ENCODE data around the gene CLEC2L. TPM values are rescaled to one million over a fixed set of nuclear protein-coding genes. Genes with fewer than 3 reads are reported as not detected.

The CLEC2L gene
- total RNA-seq, 1 experiment from 2014 or later: not detected

GRCh38 chr7:139542308-139543151, 19.0 kb downstream of the CLEC2L start:
- peak; percentile 28; the same call in 1 of the 2 replicates for ATAC-seq
- Histone ChIP-seq H3K79me2 (ENCODE audit: insufficient read depth, low read length) (no peaks in the 10 kb centered on the region), H3K27me3 (ENCODE audit: insufficient read depth, low read length) (no peaks in the 10 kb centered on the region), H3K9me2 (ENCODE audit: insufficient read depth) (no peaks in the 10 kb centered on the region), H3K4me2 (ENCODE audit: low read length) (no peak overlapping the region), H3K36me3 (ENCODE audit: control insufficient read depth in 1 of 2, insufficient read depth in 2 of 2, low read length in 2 of 2) (no peaks in the 10 kb centered on the region), H3K9me3 (ENCODE audit: control insufficient read depth in 1 of 2, insufficient read depth in 1 of 2, low read depth in 1 of 2, low read length in 2 of 2) (no peaks in the 10 kb centered on the region), H3K4me3 (replicated peaks in 1 of 2; ENCODE audit: low read depth in 1 of 2, low read length in 2 of 2) (no peak overlapping the region), H3K27ac (ENCODE audit: low read depth, low read length) (no peak overlapping the region), H2AFZ (ENCODE audit: low read depth, low read length, poor library complexity, severe bottlenecking) (no peak overlapping the region), H3K9ac (ENCODE audit: low read length) (no peak overlapping the region), H3K4me1 (ENCODE audit: control insufficient read depth in 1 of 2, insufficient read depth in 2 of 2, low read length in 2 of 2) (no peaks in the 10 kb centered on the region), H4K20me1 (ENCODE audit: insufficient read depth) (no peaks in the 10 kb centered on the region)
- intact Hi-C loops (cut with micrococcal nuclease): no loop called here
- RAD21 ChIA-PET (ENCODE audit: low non-redundant PET in 1 of 2, low total read pairs in 2 of 2, uncharacterized antibody in 2 of 2, unreplicated experiment in 2 of 2): no interaction called here
- CTCF ChIA-PET: interaction anchor here (1.0 kb wide), 1 partner anchor 108 kb away, joined by 3 read pairs; no protein-coding TSS in a partner anchor
- no peak for DNase-seq (ENCODE audit: low read depth, low spot score)
- POLR2A ChIA-PET: no interaction called here
- no peak for TF ChIP-seq RAD21 (IDR thresholded peaks at IDR 0.05; ENCODE audit: low read depth)
- no peak for TF ChIP-seq ELF1 (IDR thresholded peaks at IDR 0.05; ENCODE audit: borderline replicate concordance, low read depth)
- TF ChIP-seq EZH2phosphoT487 (IDR thresholded peaks at IDR 0.05; ENCODE audit: borderline replicate concordance): no peak
- no peak for TF ChIP-seq POLR2A (IDR thresholded peaks at IDR 0.05; ENCODE audit: borderline replicate concordance, extremely low read depth, insufficient read depth, insufficient read length)
- TF ChIP-seq EZH2 (IDR thresholded peaks at IDR 0.05): no peak
- TF ChIP-seq CBX3 (IDR thresholded peaks at IDR 0.05; ENCODE audit: low read depth): no peak
- no peak for TF ChIP-seq POLR2AphosphoS5 (IDR thresholded peaks at IDR 0.05; ENCODE audit: low read depth, low read length)
- no peak for TF ChIP-seq SRF (IDR thresholded peaks at IDR 0.05; ENCODE audit: low read depth)
- no peak for TF ChIP-seq TCF7L2 (IDR thresholded peaks at IDR 0.05; ENCODE audit: borderline replicate concordance, extremely low read depth, insufficient read depth, insufficient read length)
- no peak for TF ChIP-seq REST (IDR thresholded peaks at IDR 0.05; ENCODE audit: low read depth)
- no peak for TF ChIP-seq ATF3 (IDR thresholded peaks at IDR 0.05)
- no peak for TF ChIP-seq CEBPB (IDR thresholded peaks at IDR 0.05; ENCODE audit: low read depth)
- TF ChIP-seq SP1 (IDR thresholded peaks at IDR 0.05; ENCODE audit: low read depth): no peak
- TF ChIP-seq EGR1 (IDR thresholded peaks at IDR 0.05; ENCODE audit: low read depth): no peak
- TF ChIP-seq JUND (IDR thresholded peaks at IDR 0.05): no peak
- no peak for TF ChIP-seq YY1 (IDR thresholded peaks at IDR 0.05; ENCODE audit: extremely low read depth, insufficient replicate concordance, low read depth, low read length)
- no TSS peak for BruUV-seq (replicated peaks)

Measured in HCT116 (cell line).